ENCODE data around the gene HOGA1. TPM values are rescaled to one million over a fixed set of nuclear protein-coding genes. Genes with fewer than 3 reads are reported as not detected.

HOGA1 gene
- total and polyA plus RNA-seq, 2 of the 13 experiments (the other 11 are each of a cell fraction or from before 2014, with no cell fraction given): 7.6 to 19.5 TPM

GRCh38 chr10:97538839-97539238, 45.4 kb upstream of the HOGA1 start (continued):
- no peak for TF ChIP-seq KIAA2018 (CRISPR knock-in tag; IDR thresholded peaks at IDR 0.05; ENCODE audit: borderline replicate concordance)
- no peak for TF ChIP-seq NR2F1 (CRISPR knock-in tag; IDR thresholded peaks at IDR 0.05)
- no peak for TF ChIP-seq PAF1 (CRISPR knock-in tag; IDR thresholded peaks at IDR 0.05)
- no peak for TF ChIP-seq ZNF354B (CRISPR knock-in tag; IDR thresholded peaks at IDR 0.05)
- TF ChIP-seq, protein P1, sequence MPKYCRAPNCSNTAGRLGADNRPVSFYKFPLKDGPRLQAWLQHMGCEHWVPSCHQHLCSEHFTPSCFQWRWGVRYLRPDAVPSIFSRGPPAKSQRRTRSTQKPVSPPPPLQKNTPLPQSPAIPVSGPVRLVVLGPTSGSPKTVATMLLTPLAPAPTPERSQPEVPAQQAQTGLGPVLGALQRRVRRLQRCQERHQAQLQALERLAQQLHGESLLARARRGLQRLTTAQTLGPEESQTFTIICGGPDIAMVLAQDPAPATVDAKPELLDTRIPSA (CRISPR knock-in tag; IDR thresholded peaks at IDR 0.05; ENCODE audit: borderline replicate concordance): no peak
- TF ChIP-seq ZNF670 (CRISPR knock-in tag; IDR thresholded peaks at IDR 0.05; ENCODE audit: borderline replicate concordance): no peak
- TF ChIP-seq ELF3 (CRISPR knock-in tag; IDR thresholded peaks at IDR 0.05): no peak
- no peak for TF ChIP-seq TGIF2 (CRISPR knock-in tag; IDR thresholded peaks at IDR 0.05)
- no peak for TF ChIP-seq KDM2A (CRISPR knock-in tag; IDR thresholded peaks at IDR 0.05; ENCODE audit: borderline replicate concordance, low read depth)
- no peak for TF ChIP-seq ZNF251 (CRISPR knock-in tag; IDR thresholded peaks at IDR 0.05)

Measured in HepG2 (cell line).